Prostate gland (tissue), 2 donors: ENCODE results near the gene POLR2M. TPM values are rescaled to one million over a fixed set of nuclear protein-coding genes. Genes with fewer than 3 reads are reported as not detected.
A peak's percentile ranks its signal among the peaks of the same experiment; 100 is the strongest.

Source experiments
- DNase-seq: peaks from one replicate; pipeline ENCODE4 v3.0.0-alpha.2; 2019; ENCODE audit warnings: low spot score
- H3K27ac ChIP-seq, 2 donors: fragments of 200-600 bp; sonication (generic); 2 replicates each; pipeline ENCODE4 v1.5.1; 2017 to 2019
- H3K27me3 ChIP-seq: fragments of 200-600 bp; sonication (generic); replicated peaks from 2 replicates; pipeline ENCODE4 v1.5.1; 2019; ENCODE audit not compliant: insufficient read depth
- H3K36me3 ChIP-seq, 2 donors: fragments of 200-600 bp; sonication (generic); 1 replicate in 1 of 2; 2 replicates in 1 of 2; pipeline versions ENCODE4 v1.5.1 to v1.8.1; 2017 to 2019
- H3K4me1 ChIP-seq: fragments of 200-600 bp; sonication (generic); replicated peaks from 2 replicates; pipeline ENCODE4 v1.5.1; 2019
- H3K4me3 ChIP-seq, 2 donors: fragments of 200-600 bp; sonication (generic); 2 replicates each; pipeline ENCODE4 v1.5.1; 2017 to 2019
- H3K9me3 ChIP-seq: fragments of 200-600 bp; sonication (generic); 2 replicates; pipeline ENCODE4 v1.5.1; 2017
- POLR2A ChIP-seq: fragments of 450-650 bp; IDR thresholded peaks from one replicate; pipeline ENCODE4 v1.6.1; 2016; ENCODE audit warnings: antibody characterized with exemption, mild to moderate bottlenecking
- POLR2AphosphoS5 ChIP-seq: sonication (generic); formaldehyde crosslinking; IDR thresholded peaks from one replicate; pipeline ENCODE4 v1.6.1; 2017; ENCODE audit warnings: antibody characterized with exemption
- WGBS: methylation state at CpG from one replicate; pipeline ENCODE4 v1.1.5; 2018; 5-methylcytosine and 5-hydroxymethylcytosine counted together
- intact Hi-C: fragments of 100-400 bp; cut with DNase I; formaldehyde crosslinking; loops from one replicate; pipeline ENCODE4 v1.14.2; 2022
- total RNA-seq, 2 donors: library from RNA; depleted of rRNA; stranded (reverse); fragments of >200 nt; gene quantifications; one replicate each; pipeline ENCODE4 v1.1.0, GENCODE V29; 2016
- TF ChIP-seq, protein P1 (sequence below), 4 experiments: fragments of 200-600 bp in 2 of 4; fragments of 450-650 bp in 2 of 4; sonication (generic) in 2 of 4; IDR thresholded peaks; 1 replicate in 3 of 4; 2 replicates in 1 of 4; pipeline ENCODE4 v1.5.1; 2016 to 2019; ENCODE audit warnings: antibody characterized with exemption in 4 of 4, mild to moderate bottlenecking in 2 of 4, moderate library complexity in 2 of 4

POLR2M gene
- total RNA-seq, 2 donors from 2014 or later: 148 to 172 TPM

DNA sequence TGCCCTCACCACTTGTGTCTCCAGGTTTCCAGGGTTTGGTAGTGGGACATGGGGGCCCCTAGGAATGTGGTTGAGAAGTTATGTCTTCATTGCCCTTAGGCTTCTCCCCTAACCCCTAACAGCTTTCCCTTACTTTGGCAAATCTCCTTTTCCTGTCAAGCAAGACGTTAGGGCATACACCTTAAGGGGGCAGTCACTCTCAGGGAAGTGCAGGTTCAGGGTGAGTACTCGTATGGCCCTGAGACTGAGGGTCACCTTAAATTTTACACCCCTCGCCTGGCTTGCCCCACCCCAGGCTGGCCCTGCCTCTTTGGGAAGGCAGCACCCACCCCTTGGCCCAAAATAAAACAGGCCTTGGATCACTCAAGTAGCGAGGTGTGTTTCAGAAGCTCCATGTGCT lies 33.5 kb downstream of the POLR2M start:
- no peak overlapping the region for H3K27ac ChIP-seq
- H3K9me3 ChIP-seq: no peaks in the 10 kb centered on the region
- no peak for DNase-seq
- WGBS: 95% methylated on average over 4 of the region's 4 CpGs
- no peaks in the 10 kb centered on the region for H3K36me3 ChIP-seq
- no peaks in the 10 kb centered on the region for H3K27me3 ChIP-seq
- H3K4me3 ChIP-seq: no peak overlapping the region
- intact Hi-C loops: no loop called here
- peaks cover 12% of the 10 kb centered on the region for H3K4me1 ChIP-seq
- TF ChIP-seq POLR2AphosphoS5 (no peak), POLR2A (no peak)
- TF ChIP-seq, protein P1, sequence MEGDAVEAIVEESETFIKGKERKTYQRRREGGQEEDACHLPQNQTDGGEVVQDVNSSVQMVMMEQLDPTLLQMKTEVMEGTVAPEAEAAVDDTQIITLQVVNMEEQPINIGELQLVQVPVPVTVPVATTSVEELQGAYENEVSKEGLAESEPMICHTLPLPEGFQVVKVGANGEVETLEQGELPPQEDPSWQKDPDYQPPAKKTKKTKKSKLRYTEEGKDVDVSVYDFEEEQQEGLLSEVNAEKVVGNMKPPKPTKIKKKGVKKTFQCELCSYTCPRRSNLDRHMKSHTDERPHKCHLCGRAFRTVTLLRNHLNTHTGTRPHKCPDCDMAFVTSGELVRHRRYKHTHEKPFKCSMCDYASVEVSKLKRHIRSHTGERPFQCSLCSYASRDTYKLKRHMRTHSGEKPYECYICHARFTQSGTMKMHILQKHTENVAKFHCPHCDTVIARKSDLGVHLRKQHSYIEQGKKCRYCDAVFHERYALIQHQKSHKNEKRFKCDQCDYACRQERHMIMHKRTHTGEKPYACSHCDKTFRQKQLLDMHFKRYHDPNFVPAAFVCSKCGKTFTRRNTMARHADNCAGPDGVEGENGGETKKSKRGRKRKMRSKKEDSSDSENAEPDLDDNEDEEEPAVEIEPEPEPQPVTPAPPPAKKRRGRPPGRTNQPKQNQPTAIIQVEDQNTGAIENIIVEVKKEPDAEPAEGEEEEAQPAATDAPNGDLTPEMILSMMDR (IDR thresholded peaks at IDR 0.05): no peak

DNA sequence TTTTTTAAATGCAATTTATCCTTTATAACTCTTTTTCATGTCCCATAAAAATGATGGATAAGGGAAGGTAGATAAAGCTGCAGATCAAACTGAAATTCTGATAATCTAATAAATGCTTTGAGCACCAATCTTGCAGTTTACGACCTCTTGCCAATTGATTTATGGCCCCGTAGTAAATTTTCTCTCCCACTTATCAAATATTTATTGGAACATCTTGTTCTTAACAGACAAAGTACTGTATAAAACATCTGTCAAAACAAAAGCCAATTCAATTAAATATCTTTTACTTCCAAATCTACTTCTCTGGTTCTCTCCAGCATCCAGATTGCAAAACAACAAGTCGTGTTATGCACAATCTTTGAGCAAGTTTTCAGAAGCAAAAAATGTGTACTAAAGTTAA lies 34.6 kb downstream of the POLR2M start:
- DNase-seq: no peak
- Histone ChIP-seq H3K27me3 (no peaks in the 10 kb centered on the region), H3K4me1 (peaks cover 12% of the 10 kb centered on the region), H3K36me3 (no peaks in the 10 kb centered on the region), H3K27ac (peak overlapping the region in 1 of 2 donors; percentile 31), H3K9me3 (no peaks in the 10 kb centered on the region), H3K4me3 (no peak overlapping the region)
- intact Hi-C loops: no loop called here
- TF ChIP-seq POLR2AphosphoS5: peak; percentile 42
- TF ChIP-seq POLR2A: no peak
- 19% methylated on average over 3 of the region's 3 CpGs for whole genome bisulfite sequencing

DNA sequence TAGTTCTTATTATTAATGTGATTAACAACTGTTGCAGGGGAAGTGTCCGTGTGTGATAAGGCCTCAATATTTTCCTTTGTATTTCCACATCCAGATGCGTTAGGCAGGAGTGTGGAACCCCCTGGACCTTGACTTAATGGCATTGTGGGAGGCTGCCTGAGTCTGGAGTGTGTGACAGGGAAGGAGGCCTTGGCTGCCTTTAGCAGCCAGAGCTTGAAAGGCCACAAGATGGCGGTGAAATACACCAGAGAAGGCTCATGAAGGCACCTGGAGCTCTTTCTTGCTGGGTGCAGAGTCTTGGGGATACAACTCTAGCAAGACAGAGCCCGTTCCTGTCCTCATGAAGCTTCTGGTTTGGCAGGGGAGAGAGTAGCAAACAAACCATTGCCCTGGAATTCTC lies 36.9 kb downstream of the POLR2M start:
- intact Hi-C loops: no loop called here

DNA sequence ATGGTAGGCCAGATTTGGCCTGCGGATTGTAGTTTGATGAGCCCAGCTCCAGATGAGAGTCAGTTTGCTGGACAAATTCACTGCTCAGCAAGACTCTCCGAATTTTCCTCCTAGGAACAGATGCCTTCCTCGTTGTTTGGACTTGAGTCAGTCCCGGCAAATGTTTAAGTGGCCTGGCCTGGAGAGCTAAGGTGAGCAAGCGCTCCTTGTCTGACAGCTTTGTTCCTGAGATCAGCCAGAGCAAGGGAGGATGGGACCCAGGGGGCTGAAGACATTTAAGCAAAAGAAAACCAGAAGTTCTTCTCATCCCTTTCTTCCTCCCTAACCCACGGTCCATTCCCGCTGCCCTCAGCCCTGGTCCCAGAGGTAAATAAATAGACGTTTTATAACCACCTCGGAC lies 40.3 kb downstream of the POLR2M start:
- Histone ChIP-seq H3K27ac (peak overlapping the region; percentile 55 to 68), H3K4me3 (no peak overlapping the region), H3K4me1 (no peaks in the 10 kb centered on the region), H3K36me3 (no peaks in the 10 kb centered on the region), H3K27me3 (no peaks in the 10 kb centered on the region), H3K9me3 (no peaks in the 10 kb centered on the region)
- WGBS: 75% methylated on average over 9 of the region's 9 CpGs
- DNase-seq: no peak
- TF ChIP-seq POLR2AphosphoS5 (no peak), POLR2A (no peak)
- TF ChIP-seq, protein P1 (IDR thresholded peaks at IDR 0.05): no peak
- intact Hi-C loops: no loop called here

More for the DNA sequence above, 36.9 kb downstream of the POLR2M start:
- H3K4me3 ChIP-seq: no peak overlapping the region
- H3K9me3 ChIP-seq: no peaks in the 10 kb centered on the region
- H3K27me3 ChIP-seq: no peaks in the 10 kb centered on the region
- over 99% methylated on average over 4 of the region's 4 CpGs for WGBS
- no peaks in the 10 kb centered on the region for H3K36me3 ChIP-seq
- H3K4me1 ChIP-seq: peaks cover 12% of the 10 kb centered on the region
- no peak overlapping the region for H3K27ac ChIP-seq
- TF ChIP-seq, protein P1 (IDR thresholded peaks at IDR 0.05): no peak
- TF ChIP-seq POLR2AphosphoS5 (no peak), POLR2A (no peak)
- no peak for DNase-seq

DNA sequence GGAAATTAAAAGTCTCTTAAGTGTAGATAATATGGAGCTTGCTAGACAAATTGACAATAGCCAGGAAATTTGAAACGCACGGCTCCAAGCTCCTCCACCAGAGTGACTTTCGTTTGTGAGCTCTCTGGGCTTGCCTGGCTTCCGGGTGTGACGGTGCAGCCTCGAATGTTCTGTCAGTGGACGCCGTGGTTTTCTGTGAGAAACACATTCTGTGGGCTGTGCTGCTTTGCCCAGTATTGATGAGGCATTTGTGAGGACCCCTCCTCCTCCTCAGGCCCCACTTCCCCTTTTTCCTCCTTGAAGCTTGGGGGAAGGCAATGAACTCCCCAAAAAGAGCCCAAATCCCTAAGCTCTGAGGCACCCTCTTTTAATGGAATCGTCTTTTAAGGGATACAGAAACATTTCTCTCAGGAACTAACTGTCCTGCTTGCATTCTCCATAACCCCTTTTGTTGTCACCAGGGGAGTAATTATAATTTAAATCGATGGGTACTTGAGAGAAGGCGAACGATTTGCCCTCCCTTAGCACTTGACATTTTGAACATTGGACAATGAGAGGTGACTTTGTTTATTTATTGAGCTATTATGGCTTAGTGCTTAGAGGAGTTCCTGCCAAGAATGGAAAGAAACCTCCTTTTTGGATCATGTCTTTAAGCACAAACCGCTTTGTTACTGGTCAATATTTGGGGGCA lies 40.8 kb downstream of the POLR2M start:
- Histone ChIP-seq H3K27me3 (no peaks in the 10 kb centered on the region), H3K27ac (peak overlapping the region; percentile 55 to 68), H3K4me3 (no peak overlapping the region), H3K4me1 (no peaks in the 10 kb centered on the region), H3K36me3 (no peaks in the 10 kb centered on the region), H3K9me3 (no peaks in the 10 kb centered on the region)
- TF ChIP-seq, protein P1 (IDR thresholded peaks at IDR 0.05): peak in 1 of 4 experiments; percentile 7
- TF ChIP-seq POLR2AphosphoS5: no peak
- TF ChIP-seq POLR2A: no peak
- WGBS: 56% methylated on average over 12 of the region's 13 CpGs
- intact Hi-C loops: no loop called here
- DNase-seq: no peak
